SHP77 (cell line): ENCODE measurements around the gene ERGIC1.
"Not testable (repeated sequence)": the region's sequence is repeated elsewhere in the genome, so short reads cannot be mapped to it uniquely, and the experiment has no call there.

Experiments
- DNase-seq, 2 experiments: peaks; one replicate each; lab custom pipeline; 2025; lab: John Stamatoyannopoulos, UW

Gene ERGIC1

DNA sequence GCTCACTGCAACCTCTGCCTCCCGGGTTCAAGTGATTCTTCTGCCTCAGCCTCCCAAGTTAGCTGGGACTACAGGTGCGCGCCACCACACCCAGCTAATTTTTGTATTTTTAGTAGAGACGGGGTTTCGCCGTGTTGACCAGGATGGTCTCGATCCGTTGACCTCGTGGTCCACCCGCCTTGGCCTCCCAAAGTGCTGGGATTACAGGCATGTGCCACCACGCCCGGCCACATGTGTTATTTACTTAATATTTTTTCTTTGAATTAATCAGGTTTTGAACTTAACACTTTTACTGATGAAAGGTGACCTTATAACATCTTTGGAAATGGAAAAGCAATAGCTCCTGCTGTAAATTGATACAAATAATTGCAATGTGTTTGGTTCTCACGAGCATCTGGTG is 13.5 kb downstream of the ERGIC1 start:
- not testable (repeated sequence) for DNase-seq

DNA sequence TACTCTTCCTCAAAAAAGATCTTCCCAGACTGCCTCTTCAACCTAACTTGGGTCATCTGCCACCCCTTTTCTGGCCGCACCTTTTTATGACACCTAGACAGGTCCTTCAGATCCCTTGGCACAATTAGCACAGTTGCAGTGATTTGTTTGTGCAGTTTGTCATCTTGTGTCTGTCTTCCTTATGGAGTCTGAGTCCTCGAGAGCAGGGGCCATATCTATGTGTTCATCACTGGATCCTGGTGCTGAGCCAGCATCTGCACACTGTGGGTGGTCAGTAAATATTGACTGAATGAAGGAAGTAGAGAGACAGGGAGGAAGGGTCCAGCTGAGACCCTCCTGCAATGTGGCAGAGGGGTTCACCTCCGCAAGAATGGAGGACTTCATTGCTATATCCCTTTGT is 14.4 kb downstream of the ERGIC1 start:
- no peak for DNase-seq

DNA sequence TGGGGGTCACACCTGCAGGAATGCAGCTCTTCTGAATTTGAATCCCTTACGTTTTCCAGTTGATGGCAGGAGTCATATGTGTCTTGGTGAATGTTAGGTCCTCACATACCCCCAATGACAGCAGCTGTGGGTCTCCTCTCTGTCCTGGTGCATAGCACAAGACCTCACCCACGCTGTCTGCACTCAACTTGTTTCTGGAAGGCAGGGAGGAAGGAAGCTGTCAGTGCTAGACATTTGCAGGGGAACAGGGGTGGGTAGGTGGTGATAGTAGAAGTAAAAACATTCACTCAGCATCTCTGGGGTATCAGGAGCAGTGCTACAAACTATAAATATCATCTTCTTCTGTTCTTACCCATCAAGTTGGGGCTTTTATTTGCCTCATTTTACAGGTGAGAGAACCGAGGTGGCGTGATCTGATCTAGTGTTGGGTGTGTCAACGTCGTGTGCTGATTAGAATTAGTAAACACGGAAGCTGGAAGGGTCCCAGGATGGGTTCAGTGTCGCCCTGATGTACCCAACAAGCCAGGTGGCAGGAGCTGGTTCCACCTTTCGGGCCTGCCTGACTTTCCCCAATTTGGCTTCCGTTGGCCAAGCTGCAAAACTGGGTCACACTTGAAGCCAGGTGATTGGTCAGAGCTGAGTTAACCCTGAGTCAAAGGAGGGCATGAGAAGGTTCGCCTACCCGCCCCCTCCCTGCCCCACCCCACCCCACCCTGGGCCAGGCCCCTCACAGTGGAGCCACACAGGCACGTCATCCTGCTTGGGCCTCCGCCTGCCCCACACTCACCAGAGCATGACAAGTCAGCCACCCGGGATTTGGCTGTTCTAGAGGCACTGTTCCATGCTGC is 15.8 kb downstream of the ERGIC1 start:
- DNase-seq = no peak

DNA sequence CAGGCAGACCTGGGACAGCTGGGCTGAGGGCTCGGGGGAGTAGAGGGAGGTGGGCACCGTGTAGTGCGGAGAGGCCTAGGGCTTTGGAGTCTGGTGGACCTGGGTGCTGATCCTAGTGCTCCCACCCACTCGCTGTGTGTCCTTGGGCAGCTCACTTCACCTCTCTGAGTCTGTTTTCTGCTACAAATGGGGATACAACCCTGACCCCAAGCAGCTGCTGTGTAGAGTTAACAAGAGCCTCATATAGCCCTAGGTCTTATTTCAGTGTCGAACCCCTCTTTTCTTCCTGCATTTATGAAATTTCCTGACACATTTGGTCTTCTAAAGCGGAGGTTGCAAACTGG is 16.4 kb downstream of the ERGIC1 start:
- no peak for DNase-seq

DNA sequence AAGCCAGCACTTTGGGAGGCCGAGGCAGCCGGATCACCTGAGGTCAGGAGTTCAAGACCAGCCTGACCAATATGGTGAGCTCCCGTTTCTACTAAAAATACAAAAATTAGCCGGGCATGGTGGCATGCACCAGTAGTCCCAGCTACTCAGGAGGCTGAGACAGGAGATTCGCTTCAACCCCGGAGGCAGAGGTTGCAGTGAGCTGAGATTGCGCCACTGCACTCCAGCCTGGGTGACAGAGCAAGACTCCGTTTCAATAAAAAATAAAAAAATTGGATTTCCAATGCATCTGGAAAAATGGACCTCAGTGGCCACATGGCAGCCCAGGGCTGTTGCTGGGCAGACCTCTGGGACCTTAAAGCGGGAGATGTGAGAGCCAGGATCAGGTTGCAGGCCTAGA is 17.2 kb downstream of the ERGIC1 start:
- not testable (repeated sequence) for DNase-seq

DNA sequence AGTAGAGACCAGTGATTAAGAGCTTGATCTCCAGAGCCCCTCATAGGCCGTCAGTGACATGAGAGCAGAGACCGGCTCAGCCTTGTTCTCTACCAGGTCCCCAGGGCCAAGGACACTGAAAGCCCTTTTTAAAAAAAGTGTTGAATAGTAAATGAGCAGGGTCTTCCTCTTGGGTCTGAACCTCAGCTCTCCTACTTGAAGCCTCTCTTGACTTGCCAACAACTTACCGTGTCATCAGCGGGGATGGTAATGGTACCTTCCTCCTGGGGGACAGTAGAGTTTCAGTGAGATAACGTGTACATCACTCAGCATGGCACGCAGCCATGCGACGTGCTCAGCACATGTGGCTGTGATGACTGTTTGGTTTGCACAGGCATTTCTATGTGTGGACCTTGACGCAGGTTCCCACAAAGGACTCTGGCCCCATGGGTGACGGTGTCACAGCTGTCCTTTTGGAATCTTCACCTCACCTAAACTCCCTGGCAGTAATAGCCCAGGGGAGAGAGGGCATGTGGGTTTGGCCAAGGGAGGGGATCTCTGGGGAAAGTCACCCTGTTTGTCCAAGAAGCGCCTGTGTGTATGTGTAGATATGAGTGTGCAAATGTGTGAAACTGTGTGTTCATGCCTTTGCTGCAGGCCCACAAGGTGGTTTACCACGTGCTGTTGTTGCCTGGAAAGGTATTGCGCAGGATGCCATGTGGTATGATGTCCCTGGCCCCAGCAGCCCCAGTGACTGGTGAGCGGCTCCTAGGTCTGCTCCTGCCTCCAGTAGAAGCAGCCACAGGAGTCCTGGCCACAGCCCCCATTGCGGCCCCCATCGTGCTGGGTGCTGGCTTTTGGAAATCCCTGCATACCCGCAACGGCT is 18.7 kb downstream of the ERGIC1 start:
- DNase-seq = no peak

DNA sequence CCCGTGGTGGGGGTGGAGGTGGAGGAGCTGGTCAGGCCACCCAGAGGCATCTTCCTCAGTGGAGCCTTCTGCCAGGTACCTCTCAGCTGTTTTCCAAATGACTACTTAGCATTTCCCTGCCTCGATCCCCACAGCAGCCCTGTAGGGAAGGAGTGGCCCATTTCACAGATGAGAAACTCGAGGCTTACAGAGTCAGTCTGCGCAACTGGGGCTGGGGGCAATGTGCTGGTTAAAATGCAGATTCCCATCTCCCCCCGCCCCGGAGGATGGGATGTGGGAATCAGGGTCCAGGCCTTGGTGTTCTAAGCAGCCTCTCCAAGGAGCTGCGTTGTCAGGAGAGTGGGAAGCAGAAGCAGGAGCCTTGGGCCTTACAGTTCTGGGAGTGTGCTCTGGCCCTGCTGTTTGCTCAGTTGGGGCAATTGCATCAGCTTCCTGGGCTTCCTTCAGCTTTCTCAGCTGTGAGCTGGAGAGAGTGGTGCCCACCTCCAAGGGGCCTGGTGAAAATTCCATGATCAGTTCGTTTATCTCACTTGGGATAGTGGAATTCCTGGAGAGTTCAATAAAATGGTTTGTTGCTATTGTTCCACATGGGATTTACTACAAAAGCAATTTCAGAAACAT is 19.4 kb downstream of the ERGIC1 start:
- no peak for DNase-seq

DNA sequence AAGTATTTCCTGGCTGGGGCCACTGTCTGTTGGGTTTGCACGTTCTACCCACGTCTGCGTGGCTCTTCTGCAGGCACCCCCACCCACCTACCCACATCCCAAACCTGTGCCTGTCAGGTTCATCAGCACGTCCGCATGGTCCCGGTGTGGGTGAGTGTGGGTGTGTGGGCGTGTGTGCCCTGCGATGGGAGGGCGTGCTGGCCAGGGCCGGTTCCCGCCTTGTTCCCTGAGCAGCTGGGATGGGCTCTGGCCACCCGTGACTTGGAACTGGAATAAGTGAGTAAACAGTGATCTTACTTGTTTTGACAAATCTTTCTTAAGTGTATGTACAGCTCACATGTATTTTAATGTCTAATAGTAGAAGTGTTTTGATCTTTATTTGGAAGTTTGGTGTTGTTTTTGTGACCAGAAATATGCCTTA is 20.4 kb downstream of the ERGIC1 start:
- no peak for DNase-seq

DNA sequence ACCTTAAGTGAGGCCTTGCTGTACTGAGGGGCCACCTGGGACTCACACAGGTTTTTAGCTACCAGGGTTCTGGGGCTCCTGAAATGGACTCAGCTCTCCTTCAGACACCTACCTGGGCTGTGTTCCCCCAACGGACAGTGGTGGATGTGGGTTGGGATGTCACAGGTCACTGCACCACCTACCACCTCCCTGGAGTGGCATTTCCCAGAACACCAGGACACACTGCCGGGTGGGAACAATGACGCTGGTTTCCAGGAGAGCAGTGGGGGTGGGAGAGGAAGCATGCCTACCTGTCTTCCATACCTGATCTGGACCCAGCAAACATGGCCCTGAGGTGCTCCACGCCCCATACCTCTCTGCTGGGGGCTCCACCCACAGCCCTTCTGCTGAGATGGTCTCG is 20.9 kb downstream of the ERGIC1 start:
- DNase-seq = no peak

DNA sequence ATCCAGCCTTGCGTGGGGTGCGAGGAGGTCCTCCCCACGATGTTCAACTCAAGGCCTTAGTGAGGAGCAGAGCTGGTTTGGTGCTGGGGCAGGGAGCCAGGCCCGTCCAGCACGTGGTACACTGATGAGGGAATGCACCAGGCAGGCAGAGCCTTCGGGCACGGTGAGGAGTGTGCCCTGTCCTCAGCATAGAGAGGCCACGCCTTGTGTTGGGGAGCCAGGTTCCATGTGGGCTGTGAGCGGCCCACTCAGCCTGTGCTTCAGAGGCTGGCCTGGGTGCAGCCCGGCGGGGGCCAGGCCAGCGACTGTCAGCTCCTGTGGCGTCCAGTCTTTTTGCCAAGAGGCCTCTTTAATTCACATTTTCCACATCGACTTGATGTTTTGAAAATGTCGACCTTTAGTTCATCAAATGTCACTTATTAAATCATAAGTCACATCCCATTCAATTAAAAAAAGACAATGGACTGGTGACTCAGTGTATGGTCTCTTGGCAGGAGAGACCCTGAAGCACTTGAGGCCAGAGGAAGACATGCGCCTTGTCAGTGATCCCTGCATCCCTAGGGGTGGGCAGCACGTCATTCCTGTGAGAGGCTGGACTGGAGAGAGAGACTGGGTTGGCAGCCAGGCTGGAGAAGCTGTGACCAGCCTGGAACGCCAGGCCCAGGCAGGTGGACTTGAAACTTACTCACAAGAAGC is 21.7 kb downstream of the ERGIC1 start:
- DNase-seq = no peak

DNA sequence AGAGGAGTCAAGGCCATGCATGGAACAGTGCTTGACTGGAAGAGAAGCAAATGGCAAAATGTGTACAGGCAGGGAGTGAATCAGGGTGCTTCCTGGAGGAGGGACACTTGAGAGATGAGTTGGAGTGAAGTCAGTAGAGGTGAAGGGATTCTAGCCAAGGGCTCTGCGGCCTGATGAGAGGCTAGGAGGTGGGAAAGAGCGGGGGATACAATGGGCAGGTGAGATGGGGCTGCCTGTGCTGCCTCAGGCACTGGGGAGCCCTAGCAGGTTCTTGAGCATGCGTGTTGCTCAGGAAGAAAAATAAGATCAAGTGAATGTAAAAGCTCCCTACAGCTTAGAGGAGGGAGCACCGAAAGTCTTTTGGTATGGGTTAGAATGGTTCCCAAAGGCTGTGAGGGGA is 22.3 kb downstream of the ERGIC1 start:
- DNase-seq = no peak

DNA sequence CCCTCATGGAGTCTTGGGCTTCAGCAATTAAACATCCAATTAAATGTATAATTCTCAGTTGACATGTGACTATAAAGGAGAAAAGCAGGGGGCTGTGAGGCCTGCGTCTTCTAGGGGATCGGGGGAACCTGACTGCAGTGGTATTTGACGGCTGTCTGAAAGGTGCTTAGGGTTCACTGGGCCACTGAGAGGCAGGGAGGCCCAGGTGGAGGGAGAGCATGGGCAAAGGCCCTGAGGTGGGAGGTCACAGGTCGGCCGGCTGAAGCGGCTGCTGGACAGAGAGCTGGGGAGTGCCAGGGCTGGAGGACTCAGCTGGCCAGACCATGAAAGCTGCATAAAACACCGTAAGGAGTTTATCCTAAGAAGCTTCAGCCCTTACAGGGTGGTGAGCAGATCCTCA is 23.9 kb downstream of the ERGIC1 start:
- no peak for DNase-seq

DNA sequence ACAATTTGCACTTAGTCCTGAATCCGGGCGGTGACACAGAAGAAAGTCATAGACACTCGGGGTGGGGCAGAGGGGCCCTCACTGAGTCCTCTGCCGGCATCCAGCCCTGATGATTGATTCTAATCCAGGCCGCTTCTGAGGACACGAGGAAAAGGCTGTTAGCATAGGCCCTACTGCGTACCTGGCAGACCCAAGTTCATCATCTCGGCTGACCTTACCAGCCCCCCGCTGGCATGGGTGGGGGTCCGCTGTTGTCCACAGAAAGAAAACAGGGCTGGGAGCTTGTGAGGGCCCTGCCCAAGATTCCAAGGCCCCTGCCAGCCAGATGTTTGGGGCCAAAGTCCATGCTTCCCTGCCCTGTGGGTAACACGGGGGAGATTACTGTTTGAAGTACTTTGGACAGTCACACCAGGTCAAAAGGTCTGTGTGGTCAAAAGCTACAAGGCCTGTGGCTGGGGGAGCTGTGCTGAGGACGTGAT is 24.5 kb downstream of the ERGIC1 start:
- no peak for DNase-seq

DNA sequence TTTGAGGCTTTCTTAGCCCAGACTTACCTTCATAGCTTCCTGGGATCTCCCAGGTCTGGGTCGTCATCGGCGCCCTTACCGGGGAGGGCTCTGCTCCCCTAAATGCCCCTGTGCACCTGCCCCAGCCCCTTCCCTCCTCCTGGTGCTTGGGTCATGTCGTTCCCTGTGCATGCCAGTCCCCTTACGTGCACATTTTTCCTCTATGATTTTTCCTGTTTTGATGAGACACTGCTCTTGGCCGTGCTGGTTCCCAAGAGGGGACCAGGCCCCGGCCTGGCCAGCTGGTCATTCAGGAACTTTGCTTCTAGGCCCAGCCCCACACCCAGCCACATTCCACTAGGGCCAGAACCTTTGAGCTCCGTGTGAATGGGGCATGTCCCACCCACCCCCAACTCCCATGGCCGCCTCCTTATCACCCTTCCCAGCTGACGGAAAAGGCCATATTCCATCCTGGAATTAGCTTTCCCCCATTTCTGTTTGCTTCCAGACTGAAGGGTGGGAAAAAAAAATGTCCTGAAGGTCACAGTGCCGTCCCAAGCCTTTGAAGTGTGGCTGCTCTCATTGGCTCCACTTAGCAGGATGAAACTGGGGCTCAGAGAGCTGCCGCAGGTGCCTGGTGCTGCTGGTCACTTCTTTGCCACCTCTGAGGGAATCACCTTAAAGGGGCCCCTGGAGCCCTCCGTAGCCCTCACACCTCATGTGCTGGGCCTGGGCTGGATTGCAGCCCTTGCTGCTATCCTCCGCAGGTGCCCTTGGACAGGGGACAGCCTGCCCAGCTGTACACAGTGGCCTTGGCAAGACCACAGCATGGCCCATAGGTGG is 25.1 kb downstream of the ERGIC1 start:
- no peak for DNase-seq

DNA sequence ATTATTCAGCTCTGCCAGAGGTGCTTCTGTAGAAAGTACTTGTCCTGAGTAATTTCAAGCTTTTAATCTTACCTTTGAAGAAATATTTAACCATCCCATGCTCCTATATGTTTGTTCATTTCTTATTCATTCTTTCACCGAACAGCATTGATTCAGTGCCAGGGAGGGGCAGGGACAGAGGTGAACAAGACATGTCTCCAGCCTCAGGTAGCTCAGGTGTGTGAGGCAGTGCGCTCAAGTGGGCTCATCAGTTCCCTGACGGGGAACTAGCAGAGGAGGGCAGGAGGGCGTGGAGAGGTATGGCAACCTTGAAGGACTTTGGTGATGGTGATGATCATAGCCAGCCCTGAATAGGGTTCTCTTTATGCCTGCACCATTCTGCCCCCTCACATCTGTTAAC is 25.9 kb downstream of the ERGIC1 start:
- no peak for DNase-seq

DNA sequence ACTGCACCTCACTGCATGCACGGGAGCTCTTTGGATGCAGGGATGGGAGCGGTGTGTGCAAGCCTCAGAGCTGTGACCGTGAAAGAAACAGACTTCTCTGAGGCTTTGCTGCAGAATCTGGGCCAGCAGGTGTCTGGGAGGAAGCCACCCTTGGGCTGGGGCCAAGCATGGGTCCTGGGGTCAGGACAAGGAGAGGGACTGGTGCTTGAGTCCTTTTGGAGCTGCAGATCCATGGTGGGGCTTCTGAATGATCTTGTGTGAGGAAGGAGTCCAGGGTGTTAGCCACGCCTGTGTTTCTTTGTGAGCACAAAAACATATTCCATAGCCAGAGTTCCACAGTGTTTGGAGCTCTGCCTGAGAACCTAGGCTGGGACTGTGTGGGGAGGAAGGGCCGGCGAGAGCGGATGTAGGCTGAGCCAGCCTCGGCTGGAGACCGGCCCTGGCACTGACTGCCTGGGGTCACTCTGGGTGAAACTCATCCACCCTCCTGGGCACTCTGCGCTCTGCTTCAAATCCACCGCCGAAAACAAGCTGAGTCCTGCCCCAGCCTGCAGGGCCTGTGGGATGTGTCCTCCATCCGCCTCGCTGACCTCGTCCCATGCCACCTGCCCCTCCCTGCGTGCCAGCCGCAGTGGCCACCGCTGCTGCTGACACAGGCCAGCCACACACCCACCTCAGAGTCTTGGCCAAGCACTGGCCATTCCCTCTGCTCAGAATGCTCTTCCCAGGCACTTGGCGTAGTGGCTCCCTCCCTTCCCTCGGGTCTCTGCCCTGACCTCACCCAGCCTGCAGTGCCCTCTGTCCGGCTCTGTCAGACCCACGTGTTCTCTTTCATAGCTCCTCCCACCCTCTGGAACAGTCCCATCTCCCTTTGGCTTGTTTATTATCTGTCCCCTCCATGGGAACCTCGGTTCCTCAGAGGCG is 26.7 kb downstream of the ERGIC1 start:
- DNase-seq = no peak

DNA sequence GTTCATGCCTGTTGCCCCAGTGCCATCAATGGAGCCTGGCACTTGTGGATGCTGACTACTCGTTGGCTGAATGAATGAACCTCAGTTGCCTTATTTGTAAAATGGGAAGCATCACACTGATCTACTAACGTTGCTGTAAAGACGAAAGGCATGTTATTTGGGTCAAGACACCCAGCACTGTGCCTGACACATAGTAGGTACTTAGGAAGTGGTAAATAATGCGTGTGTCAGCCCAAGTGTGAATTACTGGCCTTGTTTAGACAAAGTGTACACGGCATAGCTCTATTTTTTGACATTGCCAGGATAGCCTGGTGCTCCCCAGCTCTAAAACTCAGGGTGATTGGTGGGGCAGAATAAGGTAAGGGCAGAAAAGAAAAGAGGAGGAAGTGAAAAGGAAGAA is 27.4 kb downstream of the ERGIC1 start:
- no peak for DNase-seq

DNA sequence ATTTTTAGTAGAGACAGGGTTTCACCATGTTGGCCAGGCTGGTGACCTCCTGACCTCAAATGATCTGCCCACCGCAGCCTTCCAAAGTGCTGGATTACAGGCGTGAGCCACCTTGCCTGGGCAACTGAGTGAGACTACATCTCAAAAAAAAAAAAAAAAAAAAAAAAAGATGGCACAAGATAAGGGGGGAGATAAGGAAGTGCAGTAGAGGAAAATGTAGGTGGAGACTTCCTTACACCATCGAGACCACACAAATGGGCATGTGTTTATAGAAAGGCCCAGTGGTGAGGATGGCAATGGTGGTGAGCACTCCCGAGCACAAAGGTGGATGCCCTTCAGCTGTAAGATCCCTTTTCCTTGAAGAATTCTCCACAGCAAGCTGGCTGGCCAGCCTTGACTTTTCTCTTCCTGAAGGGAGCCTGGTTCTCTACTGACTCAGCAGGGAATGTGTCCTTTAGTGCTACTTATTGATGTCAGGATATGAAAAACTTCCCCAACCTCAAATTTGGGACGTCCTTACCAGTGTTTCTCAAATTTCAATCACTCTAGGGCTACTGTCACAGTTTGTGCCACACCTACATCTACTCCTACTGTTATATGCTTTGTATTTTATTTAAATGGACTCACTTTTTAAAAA is 28.2 kb downstream of the ERGIC1 start:
- DNase-seq = no peak

DNA sequence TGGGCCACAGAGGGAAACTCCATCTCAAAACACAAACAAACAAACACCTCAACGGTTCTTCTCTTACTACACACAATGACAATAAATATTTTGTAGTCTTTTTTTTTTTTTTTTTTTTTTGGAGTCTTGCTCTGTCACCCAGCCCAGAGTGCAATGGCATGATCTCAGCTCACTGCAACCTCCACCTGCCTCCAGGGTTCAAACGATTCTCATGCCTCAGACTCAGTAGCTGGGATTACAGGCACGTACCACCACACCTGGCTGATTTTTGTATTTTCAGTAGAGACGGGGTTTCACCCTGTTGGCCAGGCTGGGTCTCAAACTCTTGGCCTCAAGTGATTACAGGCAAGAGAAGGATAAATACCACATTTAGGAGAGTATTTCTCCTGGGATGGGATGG is 30.1 kb downstream of the ERGIC1 start:
- DNase-seq = not testable (repeated sequence)

DNA sequence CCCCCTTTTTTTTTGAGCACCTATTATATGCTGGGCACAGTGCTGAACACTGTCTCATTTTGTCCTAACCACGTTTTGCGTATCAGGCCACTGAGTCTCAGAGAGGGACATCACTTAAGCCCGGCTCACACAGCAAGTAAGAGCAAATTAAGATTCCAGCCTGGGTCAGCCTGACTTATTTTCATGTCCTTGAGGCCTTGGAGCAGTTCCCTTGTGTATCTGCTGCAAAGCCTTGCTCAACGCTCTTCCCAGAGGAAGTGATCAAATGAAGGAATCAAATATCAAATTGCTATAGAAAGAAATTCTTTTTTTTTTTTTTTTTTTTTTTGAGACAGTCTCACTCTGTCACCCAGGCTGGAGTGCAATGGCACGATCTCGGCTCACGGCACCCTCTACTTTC is 30.7 kb downstream of the ERGIC1 start:
- no peak for DNase-seq
